CD14-positive monocyte (primary cell): ENCODE data around the gene RMND5A. TPM values are rescaled to one million over a fixed set of nuclear protein-coding genes. Genes with fewer than 3 reads are reported as not detected.

ENCODE experiments used
- DNase-seq, 3 donors: peaks; one replicate each; pipeline ENCODE4 v3.0.0-alpha.2; 2011 to 2022
- H2AFZ ChIP-seq: 2 replicates; pipeline ENCODE4 v1.6.0; 2012; ENCODE audit warnings: mild to moderate bottlenecking, low read depth, low read length, inconsistent platforms; ENCODE audit not compliant: insufficient read depth, poor library complexity, severe bottlenecking
- H3K27ac ChIP-seq, 2 donors: 1 replicate in 1 of 2; 2 replicates in 1 of 2; pipeline ENCODE4 v1.5.1; 2012 to 2013; ENCODE audit warnings: low read length in 2 of 2, control low read depth in 1 of 2, inconsistent platforms in 1 of 2, low read depth in 1 of 2, mild to moderate bottlenecking in 1 of 2
- H3K27me3 ChIP-seq, 2 donors: one replicate each; pipeline versions ENCODE4 v1.6.0 to v1.6.1; 2011 to 2013; ENCODE audit warnings: low read length in 2 of 2; ENCODE audit not compliant: control insufficient read depth in 2 of 2, insufficient read depth in 2 of 2
- H3K36me3 ChIP-seq, 2 donors: replicated peaks in 1 of 2; 1 replicate in 1 of 2; 2 replicates in 1 of 2; pipeline versions ENCODE4 v1.5.1 to v1.6.1; 2012 to 2013; ENCODE audit warnings: low read length in 2 of 2, control low read depth in 1 of 2, inconsistent platforms in 1 of 2, mild to moderate bottlenecking in 1 of 2; ENCODE audit not compliant: insufficient read depth in 2 of 2, control insufficient read depth in 1 of 2
- H3K4me1 ChIP-seq, 2 donors: 1 replicate in 1 of 2; 2 replicates in 1 of 2; pipeline versions ENCODE4 v1.5.1 to v1.6.1; 2012 to 2013; ENCODE audit warnings: low read length in 2 of 2, control low read depth in 1 of 2, inconsistent platforms in 1 of 2, mild to moderate bottlenecking in 1 of 2, moderate library complexity in 1 of 2; ENCODE audit not compliant: insufficient read depth in 2 of 2, control insufficient read depth in 1 of 2
- H3K4me2 ChIP-seq: replicated peaks from 2 replicates; pipeline ENCODE3; 2012; ENCODE audit warnings: low read length, moderate library complexity, mild to moderate bottlenecking; ENCODE audit not compliant: poor library complexity, severe bottlenecking; ENCODE audit errors: extremely low read depth
- H3K4me3 ChIP-seq, 3 experiments: fragments of 200-600 bp in 1 of 3; sonication (generic) in 1 of 3; replicated peaks in 1 of 3; 1 replicate in 2 of 3; 2 replicates in 1 of 3; pipeline ENCODE4 v1.5.1; 2011 to 2013; ENCODE audit warnings: low read length in 3 of 3, mild to moderate bottlenecking in 3 of 3, control low read depth in 2 of 3, low read depth in 2 of 3, inconsistent platforms in 1 of 3, moderate library complexity in 1 of 3
- H3K79me2 ChIP-seq: 2 replicates; pipeline ENCODE4 v1.6.0; 2012; ENCODE audit warnings: mild to moderate bottlenecking, control low read depth, inconsistent platforms, low read length, moderate library complexity; ENCODE audit not compliant: insufficient read depth
- H3K9ac ChIP-seq: 2 replicates; pipeline ENCODE4 v1.6.0; 2017; ENCODE audit warnings: low read length, mild to moderate bottlenecking; ENCODE audit not compliant: insufficient read depth, poor library complexity, severe bottlenecking
- H3K9me3 ChIP-seq, 2 donors: replicated peaks in 1 of 2; 1 replicate in 1 of 2; 2 replicates in 1 of 2; pipeline versions ENCODE4 v1.5.1 to v1.6.1; 2012 to 2013; ENCODE audit warnings: low read length in 2 of 2, control low read depth in 1 of 2; ENCODE audit not compliant: control insufficient read depth in 1 of 2, insufficient read depth in 1 of 2
- H4K20me1 ChIP-seq: 2 replicates; pipeline ENCODE4 v1.6.0; 2012; ENCODE audit warnings: mild to moderate bottlenecking, low read length, control low read depth, moderate library complexity; ENCODE audit not compliant: insufficient read depth
- H3K27ac Mint-ChIP-seq, 7 donors: one replicate each; pipeline ENCODE4 v1.8.0; 2020; ENCODE audit warnings: mild to moderate bottlenecking in 7 of 7, mixed read lengths in 7 of 7, moderate library complexity in 6 of 7, inconsistent platforms in 2 of 7
- H3K27me3 Mint-ChIP-seq, 3 donors: one replicate each; pipeline ENCODE4 v1.8.0; 2021 to 2022; ENCODE audit warnings: low read depth in 3 of 3, mild to moderate bottlenecking in 3 of 3, mixed read lengths in 3 of 3, moderate library complexity in 3 of 3, inconsistent platforms in 1 of 3
- H3K36me3 Mint-ChIP-seq, 2 donors: one replicate each; pipeline ENCODE4 v1.8.0; 2020; ENCODE audit warnings: mixed read lengths in 2 of 2, inconsistent platforms in 1 of 2, mild to moderate bottlenecking in 1 of 2
- H3K4me1 Mint-ChIP-seq: one replicate; pipeline ENCODE4 v1.8.0; 2020; ENCODE audit warnings: mild to moderate bottlenecking, mixed read lengths
- H3K4me3 Mint-ChIP-seq, 2 donors: one replicate each; pipeline ENCODE4 v1.8.0; 2020; ENCODE audit warnings: mild to moderate bottlenecking in 2 of 2, mixed read lengths in 2 of 2, moderate library complexity in 1 of 2
- H3K9me3 Mint-ChIP-seq, 7 donors: one replicate each; pipeline ENCODE4 v1.8.0; 2020 to 2022; ENCODE audit warnings: mixed read lengths in 7 of 7, mild to moderate bottlenecking in 6 of 7, moderate library complexity in 6 of 7, inconsistent platforms in 2 of 7
- CTCF ChIP-seq: fragments of 200-600 bp; IDR thresholded peaks from one replicate; pipeline ENCODE4 v1.8.0; 2022; ENCODE audit warnings: antibody characterized with exemption, mild to moderate bottlenecking
- WGBS: methylation state at CpG from one replicate; pipeline ENCODE4 v1.1.5; 2013; ENCODE audit warnings: missing lambda C conversion rate; ENCODE audit not compliant: insufficient coverage; 5-methylcytosine and 5-hydroxymethylcytosine counted together
- intact Hi-C, 2 donors: fragments of 100-400 bp; cut with micrococcal nuclease; formaldehyde crosslinking; loops; one replicate each; pipeline versions ENCODE4 v1.15.0 to v1.15.1; 2023
- polyA plus RNA-seq, 3 donors: library from polyadenylated mRNA; depleted of rRNA in 1 of 3; unstranded in 2 of 3; stranded (reverse) in 1 of 3; fragments of 300-500 nt in 2 of 3; fragments of >200 nt in 1 of 3; fragmentation: Illumina TruSeq in 2 of 3; gene quantifications; 1 replicate in 2 of 3; 2 replicates in 1 of 3; pipeline ENCODE4 v1.2.3, GENCODE V29; 2012 to 2021

The RMND5A gene
- polyA plus RNA-seq, 3 donors = 18.5 to 20.3 (median 18.9) TPM

- peaks cover 71% of the 10 kb centered on the region for H3K79me2 ChIP-seq
- peaks cover 8% of the 10 kb centered on the region for H3K4me1 Mint-ChIP-seq
- no peak overlapping the region for H3K4me2 ChIP-seq
- H3K27me3 ChIP-seq = no peaks in the 10 kb centered on the region
- H3K4me3 ChIP-seq = no peak overlapping the region
- H3K4me3 Mint-ChIP-seq = no peak overlapping the region
- H3K9me3 Mint-ChIP-seq = peaks cover 12 to 21% (median 17%) of the 10 kb centered on the region in 7 donors
- DNase-seq = no peak
- H3K27ac ChIP-seq = peak overlapping the region in 1 of 2 donors; percentile 40
- peaks cover 90% of the 10 kb centered on the region for H4K20me1 ChIP-seq
- peaks cover 61 to 72% of the 10 kb centered on the region in 2 donors for H3K36me3 Mint-ChIP-seq
- H3K27me3 Mint-ChIP-seq = no peaks in the 10 kb centered on the region
- peaks cover 0 to 7% of the 10 kb centered on the region in 2 donors for H3K4me1 ChIP-seq
- peaks cover 5 to 18% of the 10 kb centered on the region in 2 donors for H3K9me3 ChIP-seq
- H3K36me3 ChIP-seq = peaks cover 43 to 77% of the 10 kb centered on the region in 2 donors
- H2AFZ ChIP-seq = no peak overlapping the region
- no peak for TF ChIP-seq CTCF
- H3K27ac Mint-ChIP-seq = peak overlapping the region in 3 of 7 donors; percentile 1 to 35 (median 7)
- intact Hi-C loops = no loop called here
- H3K9ac ChIP-seq = no peak overlapping the region
These were observed 26.8 kb downstream of the RMND5A start for GRCh38 chr2:86746939-86747338.

GRCh38 chr2:86747711-86748639 lies 27.9 kb downstream of the RMND5A start:
- intact Hi-C loops = no loop called here
- H3K4me2 ChIP-seq = no peak overlapping the region
- H4K20me1 ChIP-seq = peaks cover 96% of the 10 kb centered on the region
- no peak overlapping the region for H2AFZ ChIP-seq
- peaks cover 0 to 7% of the 10 kb centered on the region in 2 donors for H3K4me1 ChIP-seq
- Mint-ChIP-seq H3K27me3 (no peaks in the 10 kb centered on the region), H3K9me3 (peaks cover 12 to 21% (median 17%) of the 10 kb centered on the region in 7 donors), H3K27ac (peak overlapping the region in 1 of 7 donors; percentile 2), H3K36me3 (peaks cover 67 to 77% of the 10 kb centered on the region in 2 donors), H3K4me3 (no peak overlapping the region), H3K4me1 (peaks cover 6% of the 10 kb centered on the region)
- peaks cover 53 to 85% of the 10 kb centered on the region in 2 donors for H3K36me3 ChIP-seq
- WGBS = no CpG with 5 or more reads among the region's 9 CpGs
- TF ChIP-seq CTCF = no peak
- no peaks in the 10 kb centered on the region for H3K27me3 ChIP-seq
- no peak overlapping the region for H3K9ac ChIP-seq
- H3K27ac ChIP-seq = peak overlapping the region in 1 of 2 donors; percentile 47
- DNase-seq = peak; percentile 42 to 64 (median 49)
- no peak overlapping the region for H3K4me3 ChIP-seq
- peaks cover 5 to 18% of the 10 kb centered on the region in 2 donors for H3K9me3 ChIP-seq
- peaks cover 71% of the 10 kb centered on the region for H3K79me2 ChIP-seq
